Activated T-helper 17 cell treated with anti-CD3 and anti-CD28 coated beads, Interleukin-2, amount 50 U/mL, for 72 hours (primary cell): Measurements from ENCODE around the gene SGCB. TPM values are rescaled to one million over a fixed set of nuclear protein-coding genes. Genes with fewer than 3 reads are reported as not detected.
A peak's percentile ranks its signal among the peaks of the same experiment; 100 is the strongest.

ENCODE experiments used
- ATAC-seq: fragments of 150-1000 bp; cut with Tn5 transposase; replicated peaks from 2 replicates; pipeline ENCODE4 v1.10.0; 2021; ENCODE audit warnings: mild to moderate bottlenecking, moderate library complexity
- H3K27ac Mint-ChIP-seq: one replicate; pipeline ENCODE4 v1.8.0; 2022; ENCODE audit warnings: mixed read lengths
- H3K27me3 Mint-ChIP-seq: one replicate; pipeline ENCODE4 v1.8.0; 2022; ENCODE audit warnings: mixed read lengths
- H3K36me3 Mint-ChIP-seq: one replicate; pipeline ENCODE4 v1.8.0; 2022; ENCODE audit warnings: low read depth, mild to moderate bottlenecking, mixed read lengths
- H3K4me1 Mint-ChIP-seq: one replicate; pipeline ENCODE4 v1.8.0; 2022; ENCODE audit warnings: mixed read lengths
- H3K4me3 Mint-ChIP-seq: one replicate; pipeline ENCODE4 v1.8.0; 2022; ENCODE audit warnings: mild to moderate bottlenecking, mixed read lengths
- H3K9me3 Mint-ChIP-seq: one replicate; pipeline ENCODE4 v1.8.0; 2022; ENCODE audit warnings: mixed read lengths
- total RNA-seq, 2 donors: library from RNA; stranded (reverse); gene quantifications; one replicate each; pipeline ENCODE4 v1.2.3, GENCODE V29; 2022

Gene SGCB
- total RNA-seq, 2 donors from 2014 or later: 16.4 to 24.0 TPM

GRCh38 chr4:52049266-52049665 lies 11.2 kb upstream of the SGCB start:
- H3K36me3 Mint-ChIP-seq: no peaks in the 10 kb centered on the region

GRCh38 chr4:52045028-52045427 lies 6.9 kb upstream of the SGCB start:
- Mint-ChIP-seq H3K4me3 (no peak overlapping the region), H3K27ac (no peak overlapping the region), H3K9me3 (no peaks in the 10 kb centered on the region), H3K36me3 (no peaks in the 10 kb centered on the region), H3K4me1 (no peaks in the 10 kb centered on the region), H3K27me3 (peaks cover 46% of the 10 kb centered on the region)
- ATAC-seq: no peak

More at GRCh38 chr4:52049266-52049665, 11.2 kb upstream of the SGCB start:
- Mint-ChIP-seq H3K4me3 (no peak overlapping the region), H3K9me3 (no peaks in the 10 kb centered on the region), H3K27ac (no peak overlapping the region), H3K27me3 (peaks cover 46% of the 10 kb centered on the region), H3K4me1 (peaks cover 7% of the 10 kb centered on the region)
- no peak for ATAC-seq

- peak overlapping the region; percentile 79 for H3K27ac Mint-ChIP-seq
- H3K4me1 Mint-ChIP-seq: peaks cover 18% of the 10 kb centered on the region
These were observed 403 bp downstream of the SGCB start for GRCh38 chr4:52037689-52038102.

GRCh38 chr4:52036886-52037530 lies 1.1 kb downstream of the SGCB start:
- peaks cover under 1% of the 10 kb centered on the region for H3K36me3 Mint-ChIP-seq
- peaks cover 18% of the 10 kb centered on the region for H3K4me1 Mint-ChIP-seq
- H3K27ac Mint-ChIP-seq: peak overlapping the region; percentile 79
- H3K27me3 Mint-ChIP-seq: peaks cover 9% of the 10 kb centered on the region
- ATAC-seq: no peak
- no peaks in the 10 kb centered on the region for H3K9me3 Mint-ChIP-seq
- H3K4me3 Mint-ChIP-seq: peak overlapping the region; percentile 80

More at GRCh38 chr4:52037689-52038102, 403 bp downstream of the SGCB start:
- Mint-ChIP-seq H3K9me3 (no peaks in the 10 kb centered on the region), H3K27me3 (peaks cover 15% of the 10 kb centered on the region), H3K36me3 (no peaks in the 10 kb centered on the region), H3K4me3 (peak overlapping the region; percentile 80)
- peak; percentile 65 for ATAC-seq

DNA sequence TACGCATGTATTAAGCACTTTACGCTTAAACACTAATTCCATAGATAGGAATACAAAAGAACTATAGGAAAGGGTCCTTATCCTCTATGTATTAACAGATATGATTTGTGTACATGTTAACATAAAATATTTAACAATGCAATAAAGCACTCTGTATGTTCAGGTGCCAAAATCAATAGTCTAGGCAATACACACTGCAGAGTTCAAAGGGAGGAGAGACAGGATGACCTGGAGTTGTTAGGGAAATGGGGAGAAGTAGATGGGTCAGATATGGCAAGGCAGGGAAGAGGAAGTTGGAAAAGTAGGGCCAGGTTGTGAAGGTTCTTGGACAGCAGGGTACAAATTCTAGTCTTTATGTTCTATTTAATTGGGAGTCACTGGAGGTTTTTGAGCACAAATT lies 2.9 kb downstream of the SGCB start:
- Mint-ChIP-seq H3K4me1 (peaks cover 18% of the 10 kb centered on the region), H3K9me3 (no peaks in the 10 kb centered on the region), H3K27ac (no peak overlapping the region), H3K27me3 (no peaks in the 10 kb centered on the region), H3K36me3 (peaks cover 19% of the 10 kb centered on the region), H3K4me3 (no peak overlapping the region)
- no peak for ATAC-seq

- peaks cover 18% of the 10 kb centered on the region for H3K4me1 Mint-ChIP-seq
- no peaks in the 10 kb centered on the region for H3K27me3 Mint-ChIP-seq
- no peak overlapping the region for H3K27ac Mint-ChIP-seq
- no peak for ATAC-seq
- H3K9me3 Mint-ChIP-seq: no peaks in the 10 kb centered on the region
- no peak overlapping the region for H3K4me3 Mint-ChIP-seq
- H3K36me3 Mint-ChIP-seq: peaks cover 45% of the 10 kb centered on the region
These were observed 6.1 kb downstream of the SGCB start for GRCh38 chr4:52032005-52032404.

GRCh38 chr4:52028970-52029369 lies 9.1 kb downstream of the SGCB start:
- no peak for ATAC-seq
- Mint-ChIP-seq H3K4me1 (no peaks in the 10 kb centered on the region), H3K36me3 (peaks cover 49% of the 10 kb centered on the region), H3K27ac (no peak overlapping the region), H3K4me3 (no peak overlapping the region), H3K27me3 (no peaks in the 10 kb centered on the region), H3K9me3 (no peaks in the 10 kb centered on the region)

- Mint-ChIP-seq H3K27ac (no peak within 1 kb of the TSS), H3K36me3 (peaks cover 13% of the 10 kb centered on the region), H3K4me1 (no peaks in the 10 kb centered on the region), H3K27me3 (no peaks in the 10 kb centered on the region), H3K4me3 (no peak within 1 kb of the TSS), H3K9me3 (no peaks in the 10 kb centered on the region)
- ATAC-seq: no peak
These were observed 18.0 kb downstream of the SGCB start, which contains the start of gene LRRC66 for GRCh38 chr4:52019936-52020657. TSS of gene LRRC66 (minus strand) at chr4:52020363. CDS start at chr4:52017613, 2,750 bp downstream.

DNA sequence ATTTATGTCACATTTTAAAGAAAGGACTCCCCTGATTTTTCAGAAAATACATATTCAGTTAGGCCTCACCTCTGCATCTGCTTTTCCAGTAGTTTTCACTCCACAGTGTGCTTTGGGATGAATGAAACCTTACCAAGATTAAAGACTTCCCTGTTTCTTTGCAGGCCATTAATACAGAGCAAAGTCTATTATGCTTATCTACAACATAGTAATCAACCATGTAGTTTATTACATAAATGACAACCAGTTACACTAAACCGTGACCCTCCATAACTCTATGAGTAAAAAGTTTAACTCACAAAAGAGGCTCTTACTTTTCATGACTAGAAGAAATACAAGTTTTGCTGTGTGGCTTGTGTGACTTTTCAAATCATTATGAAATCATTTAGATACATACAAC lies 20.3 kb downstream of the SGCB start:
- H3K4me1 Mint-ChIP-seq: no peaks in the 10 kb centered on the region
- no peak overlapping the region for H3K4me3 Mint-ChIP-seq
- no peak for ATAC-seq
- H3K27me3 Mint-ChIP-seq: no peaks in the 10 kb centered on the region
- no peaks in the 10 kb centered on the region for H3K9me3 Mint-ChIP-seq
- peaks cover 3% of the 10 kb centered on the region for H3K36me3 Mint-ChIP-seq
- H3K27ac Mint-ChIP-seq: no peak overlapping the region

GRCh38 chr4:52016981-52017380 lies 21.1 kb downstream of the SGCB start:
- ATAC-seq: no peak
- H3K36me3 Mint-ChIP-seq: no peaks in the 10 kb centered on the region
- no peaks in the 10 kb centered on the region for H3K27me3 Mint-ChIP-seq
- no peaks in the 10 kb centered on the region for H3K9me3 Mint-ChIP-seq
- H3K4me3 Mint-ChIP-seq: no peak overlapping the region
- H3K27ac Mint-ChIP-seq: no peak overlapping the region
- H3K4me1 Mint-ChIP-seq: no peaks in the 10 kb centered on the region

GRCh38 chr4:52015366-52015765 lies 22.7 kb downstream of the SGCB start:
- no peak for ATAC-seq
- Mint-ChIP-seq H3K27ac (no peak overlapping the region), H3K27me3 (no peaks in the 10 kb centered on the region), H3K4me1 (no peaks in the 10 kb centered on the region), H3K36me3 (no peaks in the 10 kb centered on the region), H3K9me3 (no peaks in the 10 kb centered on the region), H3K4me3 (no peak overlapping the region)

- no peak overlapping the region for H3K4me3 Mint-ChIP-seq
- H3K4me1 Mint-ChIP-seq: no peaks in the 10 kb centered on the region
- no peaks in the 10 kb centered on the region for H3K36me3 Mint-ChIP-seq
- H3K27me3 Mint-ChIP-seq: no peaks in the 10 kb centered on the region
- no peak for ATAC-seq
- no peak overlapping the region for H3K27ac Mint-ChIP-seq
- H3K9me3 Mint-ChIP-seq: no peaks in the 10 kb centered on the region
These were observed 23.2 kb downstream of the SGCB start for GRCh38 chr4:52014903-52015302.

GRCh38 chr4:52012651-52013050 lies 25.4 kb downstream of the SGCB start:
- no peaks in the 10 kb centered on the region for H3K4me1 Mint-ChIP-seq
- no peaks in the 10 kb centered on the region for H3K27me3 Mint-ChIP-seq
- no peaks in the 10 kb centered on the region for H3K36me3 Mint-ChIP-seq
- no peaks in the 10 kb centered on the region for H3K9me3 Mint-ChIP-seq
- no peak for ATAC-seq
- H3K27ac Mint-ChIP-seq: no peak overlapping the region
- no peak overlapping the region for H3K4me3 Mint-ChIP-seq

GRCh38 chr4:52010986-52011385 lies 27.1 kb downstream of the SGCB start:
- ATAC-seq: no peak
- Mint-ChIP-seq H3K4me1 (no peaks in the 10 kb centered on the region), H3K27me3 (no peaks in the 10 kb centered on the region), H3K36me3 (no peaks in the 10 kb centered on the region), H3K4me3 (no peak overlapping the region), H3K27ac (no peak overlapping the region), H3K9me3 (no peaks in the 10 kb centered on the region)

- Mint-ChIP-seq H3K9me3 (no peaks in the 10 kb centered on the region), H3K4me3 (no peak overlapping the region), H3K4me1 (no peaks in the 10 kb centered on the region), H3K27ac (no peak overlapping the region), H3K36me3 (no peaks in the 10 kb centered on the region), H3K27me3 (no peaks in the 10 kb centered on the region)
- no peak for ATAC-seq
These were observed 31.2 kb downstream of the SGCB start for GRCh38 chr4:52006887-52007286.
